A549 (cell line): ENCODE measurements around the gene MAPT. TPM values are rescaled to one million over a fixed set of nuclear protein-coding genes. Genes with fewer than 3 reads are reported as not detected.

Source experiments
- ATAC-seq, 2 experiments: fragments of 200-7000 bp in 1 of 2; fragments of >200 bp in 1 of 2; cut with Nextera tagmentation in 1 of 2; cut with Tn5 transposase in 1 of 2; 3 replicates each; pipeline versions ENCODE4 v1.8.0 to v1.9.1; 2018 to 2020; ENCODE audit warnings: mild to moderate bottlenecking in 1 of 2, moderate library complexity in 1 of 2
- CTCF ChIA-PET: fragments of 300-600 bp; sonication (Branson Sonifier 250); formaldehyde crosslinking; extraction: SDS; loops from one replicate; lab custom pipeline; 2021; ENCODE audit warnings: antibody characterized with exemption, inconsistent platforms; lab: Yijun Ruan, JAX
- POLR2A ChIA-PET: fragments of 350-600 bp; formaldehyde crosslinking; extraction: SDS; loops from one replicate; lab custom pipeline; 2021; ENCODE audit warnings: antibody characterized with exemption, inconsistent platforms; lab: Yijun Ruan, JAX
- DNase-seq, 2 experiments: peaks; one replicate each; pipeline versions ENCODE4 v3.0.0 to v3.0.0-alpha.2; 2011 to 2016; ENCODE audit warnings: low read depth in 1 of 2, low spot score in 1 of 2
- FAIRE-seq: peaks from 2 replicates; lab custom pipeline; 2011; peaks lifted over from hg19 to GRCh38; lab: Jason Lieb, UNC
- H3K27ac ChIP-seq, 2 experiments: fragments of >200 bp; sonication (Bioruptor Twin); formaldehyde crosslinking; 3 replicates each; pipeline ENCODE4 v1.5.1; 2016 to 2017
- H3K4me1 ChIP-seq: fragments of >200 bp; sonication (Bioruptor Twin); formaldehyde crosslinking; 3 replicates; pipeline ENCODE4 v1.6.1; 2016
- H3K4me2 ChIP-seq: fragments of >200 bp; sonication (Bioruptor Twin); formaldehyde crosslinking; 3 replicates; pipeline ENCODE4 v1.6.1; 2016
- H3K4me3 ChIP-seq: fragments of >200 bp; sonication (Bioruptor Twin); formaldehyde crosslinking; 3 replicates; pipeline ENCODE4 v1.5.1; 2016
- H3K9me3 ChIP-seq: fragments of >200 bp; sonication (Bioruptor Twin); formaldehyde crosslinking; 3 replicates; pipeline ENCODE4 v1.6.1; 2016
- CTCF ChIP-seq: fragments of >200 bp; sonication (Bioruptor Twin); formaldehyde crosslinking; IDR thresholded peaks from 3 replicates; pipeline ENCODE4 v1.5.1; 2016
- E2F6 ChIP-seq: IDR thresholded peaks from 2 replicates; pipeline ENCODE4 v1.6.1; 2012; ENCODE audit warnings: low read depth, borderline replicate concordance
- EP300 ChIP-seq, 2 experiments: fragments of >200 bp; sonication (Bioruptor Twin); formaldehyde crosslinking; IDR thresholded peaks; 2 replicates in 1 of 2; 3 replicates in 1 of 2; pipeline ENCODE4 v1.6.1; 2016 to 2017
- FOSB ChIP-seq: fragments of 250-450 bp; sonication (Bioruptor Pico); IDR thresholded peaks from 2 replicates; pipeline ENCODE4 v1.5.0; 2020; ENCODE audit warnings: mild to moderate bottlenecking, moderate library complexity
- HOXB13 ChIP-seq: fragments of 250-450 bp; sonication (Bioruptor Pico); IDR thresholded peaks from 2 replicates; pipeline ENCODE4 v1.5.0; 2020; ENCODE audit warnings: low read depth, mild to moderate bottlenecking, moderate library complexity
- MYC ChIP-seq: IDR thresholded peaks from 2 replicates; pipeline ENCODE4 v1.6.1; 2012; ENCODE audit warnings: mild to moderate bottlenecking, inconsistent platforms, low read length, improper control_type of control experiment, borderline replicate concordance
- NFE2L2 ChIP-seq: fragments of 150-350 bp; conservative IDR thresholded peaks from 2 replicates; pipeline ENCODE4 v1.6.1; 2014; ENCODE audit warnings: low read length
- NPAS2 ChIP-seq: fragments of 250-450 bp; sonication (Bioruptor Pico); IDR thresholded peaks from 2 replicates; pipeline ENCODE4 v1.8.0; 2022; ENCODE audit warnings: mild to moderate bottlenecking, moderate library complexity, borderline replicate concordance
- PBX3 ChIP-seq: IDR thresholded peaks from 2 replicates; pipeline ENCODE4 v1.6.1; 2012
- POLR2AphosphoS2 ChIP-seq: conservative IDR thresholded peaks from 2 replicates; pipeline ENCODE4 v1.6.1; 2012; ENCODE audit warnings: low read length, improper control_type of control experiment, inconsistent platforms
- RFX5 ChIP-seq: fragments of 450-650 bp; IDR thresholded peaks from 2 replicates; pipeline ENCODE4 v1.7.1; 2014; ENCODE audit warnings: antibody characterized with exemption, mild to moderate bottlenecking, moderate library complexity
- RNF2 ChIP-seq: fragments of 200-600 bp; sonication (generic); IDR thresholded peaks from 2 replicates; pipeline ENCODE4 v1.6.1; 2016; ENCODE audit warnings: low read depth, mild to moderate bottlenecking, antibody characterized with exemption, moderate library complexity, borderline replicate concordance
- ZC3H11A ChIP-seq: fragments of 450-650 bp; IDR thresholded peaks from 2 replicates; pipeline ENCODE4 v1.6.1; 2014; ENCODE audit warnings: antibody characterized with exemption, mild to moderate bottlenecking
- WGBS: methylation state at CpG from one replicate; pipeline ENCODE4 v1.1.6; 2017; ENCODE audit errors: missing lambda C conversion rate; 5-methylcytosine and 5-hydroxymethylcytosine counted together
- polyA plus RNA-seq, 4 experiments: library from polyadenylated mRNA; depleted of rRNA in 3 of 4; stranded (reverse); fragments of >200 nt; fragmentation: RNase III in 1 of 4; extraction: RNeasy Plus Mini Kit Qiagen cat#74134 plus additional on column Dnase treatment in 1 of 4; gene quantifications; 2 replicates in 3 of 4; 3 replicates in 1 of 4; pipeline ENCODE4 v1.2.3, GENCODE V29; 2011 to 2017

The MAPT gene
- polyA plus RNA-seq, 2 of the 4 experiments (the other 2 are of a cell fraction) = 1.2 to 1.6 TPM

GRCh38 chr17:46033392-46033791 is 139.0 kb downstream of the MAPT start:
- no peak overlapping the region for H3K4me3 ChIP-seq
- ATAC-seq (no peak), FAIRE-seq (no peak), DNase-seq (no peak)
- H3K4me2 ChIP-seq = no peak overlapping the region
- no peaks in the 10 kb centered on the region for H3K9me3 ChIP-seq
- no peak overlapping the region for H3K27ac ChIP-seq
- 90% methylated on average over 3 of the region's 3 CpGs for WGBS
- CTCF ChIA-PET = interaction anchor here (0.6 to 6.9 kb wide), 10 partner anchors 11 to 253 kb away, joined by 3 to 55 read pairs (median 10); partner anchors contain the start of gene KANSL1
- POLR2A ChIA-PET = no interaction called here
- no peak for TF ChIP-seq NFE2L2
- TF ChIP-seq FOSB = no peak
- no peak for TF ChIP-seq POLR2AphosphoS2
- H3K4me1 ChIP-seq = no peaks in the 10 kb centered on the region

GRCh38 chr17:46035112-46035818 is 140.9 kb downstream of the MAPT start:
- Histone ChIP-seq H3K9me3 (no peaks in the 10 kb centered on the region), H3K4me1 (no peaks in the 10 kb centered on the region), H3K4me2 (no peak overlapping the region), H3K27ac (no peak overlapping the region), H3K4me3 (no peak overlapping the region)
- TF ChIP-seq MYC (no peak), EP300 (IDR thresholded peaks at IDR 0.05) (no peak), PBX3 (no peak), CTCF (no peak), RFX5 (no peak), POLR2AphosphoS2 (no peak)
- ChIA-PET CTCF (interaction anchor here (0.6 to 10.5 kb wide), 10 partner anchors 9 to 177 kb away, joined by 3 to 83 read pairs (median 4); partner anchors contain the start of gene KANSL1), POLR2A (interaction anchor here (0.8 kb wide), 1 partner anchor 9 kb away, joined by 3 read pairs; no protein-coding TSS in a partner anchor)
- DNase-seq (no peak), FAIRE-seq (no peak), ATAC-seq (no peak; a peak in 1 of 6 replicates)
- 94% methylated on average over 3 of the region's 3 CpGs for WGBS

GRCh38 chr17:46036491-46036890 is 142.1 kb downstream of the MAPT start:
- CTCF ChIA-PET = interaction anchor here (0.5 to 10.5 kb wide), 4 partner anchors 8 to 249 kb away, joined by 3 to 83 read pairs (median 38); partner anchors contain the start of gene KANSL1
- H3K4me2 ChIP-seq = no peak overlapping the region
- H3K4me3 ChIP-seq = no peak overlapping the region
- WGBS = 93% methylated on average over 6 of the region's 6 CpGs
- DNase-seq (no peak), ATAC-seq (no peak), FAIRE-seq (no peak)
- POLR2A ChIA-PET = no interaction called here
- no peaks in the 10 kb centered on the region for H3K4me1 ChIP-seq
- no peak for TF ChIP-seq RFX5
- no peak for TF ChIP-seq RNF2
- TF ChIP-seq HOXB13 = no peak
- no peaks in the 10 kb centered on the region for H3K9me3 ChIP-seq
- H3K27ac ChIP-seq = no peak overlapping the region

- ATAC-seq (peak; percentile 48 to 52; a peak in 3 of 6 replicates), FAIRE-seq (no peak), DNase-seq (no peak)
- ChIA-PET POLR2A (interaction anchor here (0.5 kb wide), 1 partner anchor 707 kb away, joined by 4 read pairs; no protein-coding TSS in a partner anchor), CTCF (interaction anchor here (0.7 to 10.5 kb wide), 6 partner anchors 9 to 155 kb away, joined by 3 to 83 read pairs (median 7); partner anchors contain the start of gene KANSL1)
- WGBS = 89% methylated on average over 4 of the region's 4 CpGs
- H3K27ac ChIP-seq = no peak overlapping the region
- no peak overlapping the region for H3K4me2 ChIP-seq
- TF ChIP-seq ZC3H11A (no peak), NPAS2 (CRISPR knock-in tag) (no peak), E2F6 (no peak)
- no peak overlapping the region for H3K4me3 ChIP-seq
- no peaks in the 10 kb centered on the region for H3K9me3 ChIP-seq
- H3K4me1 ChIP-seq = no peaks in the 10 kb centered on the region
These were observed 143.4 kb downstream of the MAPT start for GRCh38 chr17:46037722-46038255.
